Stimulated activated CD8-positive, alpha-beta memory T cell treated with anti-CD3 and anti-CD28 coated beads, Interleukin-2, amount 100 ng/mL, for 48 hours (primary cell): ENCODE measurements around the gene FHL1.

Source experiments
- DNase-seq, 2 donors: peaks; one replicate each; pipeline ENCODE4 v3.0.0-alpha.2; 2020; ENCODE audit warnings: low read depth in 2 of 2

Gene FHL1

DNA sequence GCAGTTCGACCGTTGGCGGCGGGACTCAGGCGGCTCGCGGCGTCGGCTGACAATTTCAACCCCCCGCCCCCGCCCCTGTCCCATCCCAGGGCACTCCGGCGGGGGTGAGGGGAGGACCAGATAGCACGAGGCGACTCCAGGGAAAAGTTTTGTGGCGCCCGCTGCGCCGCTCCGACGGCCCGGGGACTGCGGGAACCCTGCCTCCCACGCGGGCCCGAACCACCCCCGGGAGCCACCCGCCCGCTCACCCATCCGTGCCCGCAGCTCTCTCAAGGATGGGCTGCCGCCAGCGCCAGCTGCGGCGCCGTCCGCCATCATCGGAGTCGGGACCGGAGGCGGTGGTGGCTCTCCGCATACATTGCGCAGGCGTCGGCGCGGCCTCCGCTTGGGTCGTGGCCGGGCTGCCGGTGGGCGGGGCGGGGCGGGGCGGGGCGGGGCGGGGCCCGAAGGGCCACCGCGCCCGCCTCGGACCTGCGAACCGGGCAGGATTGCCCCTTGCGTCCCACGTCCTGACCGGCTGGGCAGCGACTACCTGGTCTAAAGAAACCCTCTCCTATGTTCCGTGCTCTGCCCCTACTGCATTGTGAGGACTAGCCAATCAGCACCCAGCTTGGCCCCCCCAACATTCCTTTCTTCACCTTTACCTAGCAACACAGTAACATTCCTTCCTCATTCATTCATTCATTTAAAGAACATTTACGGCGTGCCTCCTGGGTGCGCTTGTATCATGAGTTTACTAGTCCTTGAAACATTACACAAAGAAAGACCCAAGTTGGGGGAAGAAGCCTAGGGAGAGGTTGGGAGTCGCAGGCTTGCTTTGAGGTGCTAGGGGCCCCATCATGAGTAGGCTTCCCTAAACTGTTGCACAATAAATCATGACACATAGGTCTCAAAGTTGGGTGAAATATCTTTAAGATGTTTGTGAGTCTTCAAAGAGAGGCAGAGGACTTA lies 104.0 kb downstream of the FHL1 start, which contains the start of gene MAP7D3:
MAP7D3 (minus strand) TSS at position 360 of the 951 bp plus-strand sequence; CDS start at position 318, 42 bp downstream.
- peak in 1 of 2 donors; percentile 44 for DNase-seq

- DNase-seq = no peak
Observed at GRCh38 chrX:136255541-136255940, 108.2 kb downstream of the FHL1 start.

DNA sequence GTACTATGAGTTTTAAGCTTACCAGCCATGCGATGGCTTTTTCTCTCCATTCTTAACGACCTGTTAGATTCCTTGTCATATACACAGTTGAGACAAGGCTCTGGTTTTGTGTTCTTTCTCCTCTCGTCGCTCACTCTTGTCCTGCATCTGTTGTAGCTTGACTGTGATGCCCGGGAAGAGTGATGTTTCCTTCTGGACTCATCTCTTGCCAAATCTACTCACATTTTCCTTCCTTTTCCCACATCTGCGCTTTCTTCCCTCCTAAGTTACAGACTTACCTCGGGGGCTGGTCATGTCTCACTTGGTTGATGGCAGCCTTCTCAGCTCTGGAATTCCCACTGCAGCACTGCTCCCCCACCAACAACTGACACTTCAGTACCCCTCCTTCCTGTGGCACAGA lies 108.7 kb downstream of the FHL1 start:
- no peak for DNase-seq

- DNase-seq = no peak
Observed at GRCh38 chrX:136258951-136259350, 111.6 kb downstream of the FHL1 start.

DNA sequence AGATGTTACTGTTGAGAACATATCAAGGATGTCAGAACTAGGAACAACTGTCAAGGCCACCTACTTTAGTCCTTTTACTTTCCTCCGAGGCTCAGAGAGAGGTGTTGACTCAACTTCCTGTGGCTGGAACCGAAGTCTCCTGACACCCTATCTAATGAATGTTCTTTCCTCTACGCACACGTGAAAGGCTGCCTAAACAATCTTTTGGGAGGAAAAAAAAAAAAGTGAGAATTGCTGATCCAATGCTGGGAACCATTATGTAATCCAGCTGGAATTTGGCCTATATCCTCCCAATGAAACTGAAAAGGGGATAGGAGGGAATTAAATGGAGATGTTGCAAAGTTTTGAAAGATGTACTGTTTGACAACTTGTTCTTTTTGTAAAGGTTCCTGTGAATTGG lies 112.2 kb downstream of the FHL1 start:
- no peak for DNase-seq

DNA sequence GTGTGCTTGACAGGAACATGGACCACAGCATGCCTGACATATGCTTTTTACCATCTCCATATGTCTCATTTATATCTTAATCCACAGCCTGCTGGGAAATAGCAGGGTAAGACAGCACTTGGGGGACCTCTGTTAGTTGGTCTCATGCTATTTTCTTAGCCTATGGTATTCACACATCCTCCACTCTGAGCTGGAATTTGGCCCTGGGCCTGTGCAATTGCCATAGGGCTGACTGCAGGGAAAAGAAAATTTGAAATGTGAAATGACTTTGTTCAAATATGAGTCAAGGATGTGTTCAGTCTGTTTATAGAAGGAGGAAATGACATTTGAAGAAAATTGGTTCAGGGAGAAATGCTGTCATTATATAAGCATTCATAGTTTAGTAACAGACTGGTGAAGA lies 113.4 kb downstream of the FHL1 start:
- DNase-seq = no peak
